B cell (primary cell): Measurements from ENCODE around the gene PBX1. TPM values are rescaled to one million over a fixed set of nuclear protein-coding genes. Genes with fewer than 3 reads are reported as not detected.

Experiments used
- ATAC-seq: fragments of 200-7000 bp; cut with Tn5 transposase; one replicate; pipeline ENCODE4 v1.10.0; 2021; ENCODE audit warnings: low read depth, mild to moderate bottlenecking, moderate number of reproducible peaks, moderate library complexity
- CTCF ChIA-PET: fragments of 350-600 bp; sonication (Branson Sonifier 250); formaldehyde crosslinking; loops from one replicate; lab custom pipeline; 2021; ENCODE audit warnings: antibody characterized with exemption, inconsistent platforms; lab: Charles Lee
- POLR2A ChIA-PET: fragments of 350-600 bp; sonication (Branson Sonifier 250); formaldehyde crosslinking; loops from one replicate; lab custom pipeline; 2021; ENCODE audit warnings: antibody characterized with exemption; lab: Charles Lee
- DNase-seq: peaks from one replicate; pipeline ENCODE4 v3.0.0; 2013
- H2AFZ ChIP-seq: 2 replicates; pipeline ENCODE4 v1.6.1; 2012; ENCODE audit warnings: mild to moderate bottlenecking, low read depth, low read length; ENCODE audit not compliant: insufficient read depth, poor library complexity, severe bottlenecking
- H3K27ac ChIP-seq, 2 donors: 1 replicate in 1 of 2; 2 replicates in 1 of 2; pipeline ENCODE4 v1.5.1; 2012 to 2013; ENCODE audit warnings: low read length in 2 of 2, mild to moderate bottlenecking in 2 of 2, moderate library complexity in 1 of 2
- H3K27me3 ChIP-seq, 4 experiments: fragments of 200-600 bp in 1 of 4; sonication (generic) in 1 of 4; replicated peaks in 1 of 4; 1 replicate in 2 of 4; 2 replicates in 2 of 4; pipeline versions ENCODE4 v1.6.1 to v1.7.0; 2013 to 2016; ENCODE audit warnings: low read length in 3 of 4, mild to moderate bottlenecking in 2 of 4, mixed read lengths in 1 of 4, moderate library complexity in 1 of 4; ENCODE audit not compliant: insufficient read depth in 4 of 4, control insufficient read depth in 3 of 4; ENCODE audit errors: control extremely low read depth in 1 of 4
- H3K36me3 ChIP-seq, 2 experiments: replicated peaks in 1 of 2; 1 replicate in 1 of 2; 2 replicates in 1 of 2; pipeline versions ENCODE4 v1.6.1 to v1.7.1; 2013; ENCODE audit warnings: low read length in 1 of 2; ENCODE audit not compliant: insufficient read depth in 2 of 2, control insufficient read depth in 1 of 2; ENCODE audit errors: control extremely low read depth in 1 of 2, extremely low read depth in 1 of 2
- H3K4me1 ChIP-seq, 2 donors: fragments of 200-600 bp in 1 of 2; sonication (generic) in 1 of 2; 1 replicate in 1 of 2; 2 replicates in 1 of 2; pipeline versions ENCODE4 v1.5.1 to v1.6.1; 2013 to 2017; ENCODE audit warnings: low read length in 2 of 2; ENCODE audit not compliant: control insufficient read depth in 2 of 2, insufficient read depth in 2 of 2
- H3K4me2 ChIP-seq: replicated peaks from 2 replicates; pipeline ENCODE3; 2012; ENCODE audit warnings: mild to moderate bottlenecking, low read depth, low read length; ENCODE audit not compliant: poor library complexity, severe bottlenecking
- H3K4me3 ChIP-seq, 5 experiments: fragments of 200-600 bp in 1 of 5; sonication (generic) in 1 of 5; 1 replicate in 3 of 5; 2 replicates in 2 of 5; pipeline versions ENCODE4 v1.5.1 to v1.7.0; 2011 to 2016; ENCODE audit warnings: low read length in 4 of 5, mild to moderate bottlenecking in 4 of 5, low read depth in 2 of 5, control low read depth in 1 of 5, moderate library complexity in 1 of 5; ENCODE audit not compliant: insufficient read depth in 1 of 5; ENCODE audit errors: control extremely low read depth in 1 of 5, extremely low read depth in 1 of 5
- H3K79me2 ChIP-seq: fragments of 200-600 bp; sonication (generic); one replicate; pipeline ENCODE4 v1.6.0; 2016; ENCODE audit warnings: low read length; ENCODE audit not compliant: control insufficient read depth, insufficient read depth
- H3K9ac ChIP-seq: fragments of 200-600 bp; sonication (generic); 2 replicates; pipeline ENCODE4 v1.6.1; 2017; ENCODE audit warnings: mild to moderate bottlenecking, low read length, moderate library complexity
- H3K9me3 ChIP-seq, 3 donors: one replicate each; pipeline versions ENCODE4 v1.6.1 to v1.7.1; 2013; ENCODE audit warnings: low read length in 2 of 3; ENCODE audit not compliant: control insufficient read depth in 2 of 3, insufficient read depth in 1 of 3; ENCODE audit errors: control extremely low read depth in 1 of 3
- H4K20me1 ChIP-seq: 2 replicates; pipeline ENCODE4 v1.6.0; 2012; ENCODE audit warnings: mild to moderate bottlenecking, low read length; ENCODE audit not compliant: insufficient read depth, control insufficient read depth, poor library complexity, severe bottlenecking
- H3K27ac Mint-ChIP-seq: one replicate; pipeline ENCODE4 v1.8.0; 2021; ENCODE audit warnings: mixed read lengths
- H3K27me3 Mint-ChIP-seq: one replicate; pipeline ENCODE4 v1.8.0; 2021; ENCODE audit warnings: mixed read lengths
- H3K4me1 Mint-ChIP-seq: one replicate; pipeline ENCODE4 v1.8.0; 2021; ENCODE audit warnings: mixed read lengths
- H3K4me3 Mint-ChIP-seq: one replicate; pipeline ENCODE4 v1.8.0; 2021; ENCODE audit warnings: mixed read lengths
- H3K9me3 Mint-ChIP-seq: one replicate; pipeline ENCODE4 v1.8.0; 2022; ENCODE audit warnings: mixed read lengths; ENCODE audit not compliant: insufficient read depth
- CTCF ChIP-seq: fragments of 200-600 bp; IDR thresholded peaks from one replicate; pipeline ENCODE4 v1.8.0; 2022; ENCODE audit warnings: antibody characterized with exemption, mild to moderate bottlenecking
- EZH2 ChIP-seq: IDR thresholded peaks from 2 replicates; pipeline ENCODE4 v1.6.1; 2012; ENCODE audit warnings: borderline replicate concordance, low read depth, mild to moderate bottlenecking, moderate library complexity, low read length; ENCODE audit not compliant: insufficient read depth, poor library complexity, severe bottlenecking
- WGBS: methylation state at CpG from one replicate; pipeline ENCODE4 v1.1.5; 2013; ENCODE audit warnings: missing lambda C conversion rate; ENCODE audit not compliant: insufficient coverage; 5-methylcytosine and 5-hydroxymethylcytosine counted together
- intact Hi-C: fragments of 100-400 bp; cut with micrococcal nuclease; formaldehyde crosslinking; loops from one replicate; pipeline ENCODE4 v1.10.0; 2022
- polyA plus RNA-seq: library from polyadenylated mRNA; depleted of rRNA; stranded (reverse); fragments of >200 nt; gene quantifications from 2 replicates; pipeline ENCODE4 v1.2.3, GENCODE V29; 2012
- total RNA-seq, 2 donors: library from RNA; stranded (reverse); fragments of 120-200 nt in 1 of 2; gene quantifications; 1 replicate in 1 of 2; 2 replicates in 1 of 2; pipeline versions ENCODE4 v1.2.3 to v1.2.4, GENCODE V29; 2013 to 2022

PBX1 gene
- total and polyA plus RNA-seq, 2 donors (not counting 1 experiment from before 2014, with no cell fraction given), result 0.32 TPM; not detected in 1

GRCh38 chr1:164731161-164731876 lies 172.3 kb downstream of the PBX1 start:
- Histone ChIP-seq H3K9me3 (no peaks in the 10 kb centered on the region), H3K79me2 (no peaks in the 10 kb centered on the region), H3K4me3 (no peak overlapping the region), H3K4me1 (no peaks in the 10 kb centered on the region), H3K4me2 (no peak overlapping the region), H2AFZ (no peak overlapping the region), H3K27me3 (no peaks in the 10 kb centered on the region), H3K36me3 (no peaks in the 10 kb centered on the region), H4K20me1 (no peaks in the 10 kb centered on the region), H3K27ac (no peak overlapping the region), H3K9ac (no peak overlapping the region)
- Mint-ChIP-seq H3K27ac (no peak overlapping the region), H3K4me3 (no peak overlapping the region), H3K4me1 (no peaks in the 10 kb centered on the region), H3K9me3 (no peaks in the 10 kb centered on the region), H3K27me3 (peaks cover 4% of the 10 kb centered on the region)
- TF ChIP-seq CTCF (no peak), EZH2 (no peak)
- ChIA-PET CTCF (no interaction called here), POLR2A (no interaction called here)
- intact Hi-C loops, result no loop called here
- DNase-seq (no peak), ATAC-seq (no peak)
- WGBS, result 93% methylated on average over 7 of the region's 11 CpGs

GRCh38 chr1:164733070-164733469 lies 174.1 kb downstream of the PBX1 start:
- TF ChIP-seq CTCF, result no peak
- TF ChIP-seq EZH2, result no peak
- no peak overlapping the region for H3K4me2 ChIP-seq

More at GRCh38 chr1:164733070-164733469, 174.1 kb downstream of the PBX1 start:
- no peaks in the 10 kb centered on the region for H3K79me2 ChIP-seq
- no peaks in the 10 kb centered on the region for H3K36me3 ChIP-seq
- Mint-ChIP-seq H3K4me1 (no peaks in the 10 kb centered on the region), H3K9me3 (no peaks in the 10 kb centered on the region), H3K4me3 (no peak overlapping the region), H3K27ac (no peak overlapping the region), H3K27me3 (no peaks in the 10 kb centered on the region)
- no peak overlapping the region for H3K4me3 ChIP-seq
- intact Hi-C loops, result no loop called here
- no peaks in the 10 kb centered on the region for H3K9me3 ChIP-seq
- H3K9ac ChIP-seq, result no peak overlapping the region
- no peak overlapping the region for H3K27ac ChIP-seq
- 71% methylated on average over 2 of the region's 3 CpGs for WGBS
- no peaks in the 10 kb centered on the region for H4K20me1 ChIP-seq
- DNase-seq (no peak), ATAC-seq (no peak)
- H3K27me3 ChIP-seq, result no peaks in the 10 kb centered on the region
- ChIA-PET CTCF (no interaction called here), POLR2A (no interaction called here)
- no peaks in the 10 kb centered on the region for H3K4me1 ChIP-seq
- no peak overlapping the region for H2AFZ ChIP-seq
